GM12878 (cell line): ENCODE results near the gene TOP2B. TPM values are rescaled to one million over a fixed set of nuclear protein-coding genes. Genes with fewer than 3 reads are reported as not detected.

Experiments
- ATAC-seq: fragments of 200-7000 bp; cut with Tn5 transposase; 3 replicates; pipeline ENCODE4 v1.9.1; 2020; ENCODE audit warnings: mild to moderate bottlenecking, moderate library complexity
- BruUV-seq: library from RNA; stranded (reverse); fragments of 400-500 nt; replicated peaks from 2 replicates; lab custom pipeline; 2021; lab: Mats Ljungman, UMichigan
- CTCF ChIA-PET: fragments of 300-600 bp; sonication (Branson Sonifier 250); formaldehyde crosslinking; extraction: SDS; loops from one replicate; lab custom pipeline; 2021; ENCODE audit warnings: inconsistent platforms; lab: Yijun Ruan, JAX
- POLR2A ChIA-PET: fragments of 350-600 bp; formaldehyde crosslinking; extraction: SDS; loops from one replicate; lab custom pipeline; 2021; ENCODE audit warnings: inconsistent platforms; lab: Charles Lee
- RAD21 ChIA-PET: fragments of 300-600 bp; sonication (Branson Sonifier 250); formaldehyde crosslinking; loops from one replicate; lab custom pipeline; 2023; ENCODE audit warnings: antibody characterized with exemption; ENCODE audit not compliant: unreplicated experiment; lab: Charles Lee
- SMC1A ChIA-PET: fragments of 300-600 bp; sonication (Branson Sonifier 250); formaldehyde crosslinking; loops from one replicate; lab custom pipeline; 2023; ENCODE audit not compliant: unreplicated experiment, uncharacterized antibody; lab: Charles Lee
- DNase-seq: peaks from one replicate; pipeline ENCODE4 v3.0.0-alpha.2; 2011; ENCODE audit warnings: low read depth, low spot score
- FAIRE-seq: peaks from 3 replicates; lab custom pipeline; 2011; peaks lifted over from hg19 to GRCh38; lab: Jason Lieb, UNC
- H2AFZ ChIP-seq: 2 replicates; pipeline ENCODE4 v1.6.0; 2011; ENCODE audit warnings: low read depth, low read length, control low read depth; ENCODE audit not compliant: control insufficient read depth
- H3K27ac ChIP-seq: 2 replicates; pipeline ENCODE4 v1.5.1; 2011; ENCODE audit warnings: control low read depth; ENCODE audit not compliant: control insufficient read depth, insufficient read depth
- H3K27me3 ChIP-seq, 2 experiments: replicated peaks in 1 of 2; 2 replicates each; pipeline versions ENCODE4 v1.6.0 to v1.6.1; 2011; ENCODE audit warnings: low read length in 1 of 2; ENCODE audit not compliant: control insufficient read depth in 2 of 2, insufficient read depth in 2 of 2
- H3K36me3 ChIP-seq, 2 experiments: 2 replicates each; pipeline ENCODE4 v1.5.1; 2011; ENCODE audit warnings: low read length in 1 of 2; ENCODE audit not compliant: control insufficient read depth in 2 of 2, insufficient read depth in 2 of 2
- H3K4me1 ChIP-seq: 2 replicates; pipeline ENCODE4 v1.6.1; 2011; ENCODE audit warnings: mild to moderate bottlenecking, low read length, moderate library complexity, mixed read lengths; ENCODE audit not compliant: control insufficient read depth, insufficient read depth
- H3K4me2 ChIP-seq: 2 replicates; pipeline ENCODE4 v1.6.0; 2011; ENCODE audit warnings: control low read depth; ENCODE audit not compliant: control insufficient read depth, insufficient read depth
- H3K4me3 ChIP-seq: fragments of 200-600 bp; sonication (generic); 2 replicates; pipeline ENCODE4 v1.5.1; 2016
- H3K79me2 ChIP-seq: 2 replicates; pipeline ENCODE4 v1.6.0; 2011; ENCODE audit warnings: low read length; ENCODE audit not compliant: control insufficient read depth, insufficient read depth
- H3K9ac ChIP-seq: 2 replicates; pipeline ENCODE4 v1.8.0; 2011; ENCODE audit warnings: low read length, control low read depth, mixed read lengths; ENCODE audit not compliant: control insufficient read depth, insufficient read depth
- H3K9me3 ChIP-seq: replicated peaks from 3 replicates; pipeline ENCODE4 v1.5.1; 2011; ENCODE audit warnings: mild to moderate bottlenecking, low read length; ENCODE audit not compliant: control insufficient read depth, insufficient read depth
- H4K20me1 ChIP-seq: 2 replicates; pipeline ENCODE4 v1.6.0; 2011; ENCODE audit not compliant: control insufficient read depth, insufficient read depth
- E2F8 ChIP-seq: fragments of 450-650 bp; IDR thresholded peaks from 2 replicates; pipeline ENCODE4 v1.6.1; 2018; ENCODE audit warnings: mild to moderate bottlenecking, low read depth, moderate library complexity; ENCODE audit not compliant: partially characterized antibody
- HDGF ChIP-seq: fragments of 450-650 bp; IDR thresholded peaks from 2 replicates; pipeline ENCODE4 v1.6.1; 2016; ENCODE audit warnings: antibody characterized with exemption
- ZBTB40 ChIP-seq: fragments of 450-650 bp; IDR thresholded peaks from 2 replicates; pipeline ENCODE4 v1.6.1; 2016; ENCODE audit warnings: mild to moderate bottlenecking, moderate library complexity, borderline replicate concordance
- WGBS: methylation state at CpG from one replicate; pipeline ENCODE4 v1.1.6; 2016; ENCODE audit warnings: low lambda C conversion rate; ENCODE audit not compliant: insufficient replicate concordance, insufficient coverage; ENCODE audit errors: missing lambda C conversion rate; 5-methylcytosine and 5-hydroxymethylcytosine counted together
- in situ Hi-C: fragments of 300-500 bp; cut with MboI; formaldehyde crosslinking; loops from 9 replicates; pipeline ENCODE4 v1.14.3; 2018; ENCODE audit warnings: mixed read lengths
- intact Hi-C: fragments of 100-400 bp; cut with micrococcal nuclease; formaldehyde crosslinking; loops from one replicate; pipeline ENCODE4 v1.14.2; 2022; ENCODE audit not compliant: unreplicated experiment
- polyA plus RNA-seq, 11 experiments: library from polyadenylated mRNA; depleted of rRNA in 4 of 11; unstranded in 6 of 11; stranded (reverse) in 5 of 11; fragments of >200 nt; fragmentation: Nextera tagmentation in 4 of 11; fragmentation: Illumina TruSeq in 1 of 11; extraction: Ambion mirVana in 4 of 11; extraction: Trizol in 1 of 11; gene quantifications; 1 replicate in 1 of 11; 2 replicates in 10 of 11; pipeline versions ENCODE4 v1.2.1 to v1.2.3, GENCODE V29; 2011 to 2016; ENCODE audit warnings: inconsistent platforms in 2 of 11, missing spikeins in 2 of 11, low read depth in 1 of 11
- total RNA-seq, 4 experiments: library from RNA; depleted of rRNA in 3 of 4; stranded (reverse); fragments of >200 nt in 3 of 4; fragmentation: Illumina TruSeq in 1 of 4; extraction: Trizol in 1 of 4; gene quantifications; 2 replicates each; pipeline versions ENCODE4 v1.2.1 to v1.2.3, GENCODE V29; 2013 to 2021

TOP2B gene
- total and polyA plus RNA-seq, 10 of the 15 experiments (the other 5 are each of a cell fraction or from before 2014, with no cell fraction given): 28.6 to 134 (median 83.4) TPM

DNA sequence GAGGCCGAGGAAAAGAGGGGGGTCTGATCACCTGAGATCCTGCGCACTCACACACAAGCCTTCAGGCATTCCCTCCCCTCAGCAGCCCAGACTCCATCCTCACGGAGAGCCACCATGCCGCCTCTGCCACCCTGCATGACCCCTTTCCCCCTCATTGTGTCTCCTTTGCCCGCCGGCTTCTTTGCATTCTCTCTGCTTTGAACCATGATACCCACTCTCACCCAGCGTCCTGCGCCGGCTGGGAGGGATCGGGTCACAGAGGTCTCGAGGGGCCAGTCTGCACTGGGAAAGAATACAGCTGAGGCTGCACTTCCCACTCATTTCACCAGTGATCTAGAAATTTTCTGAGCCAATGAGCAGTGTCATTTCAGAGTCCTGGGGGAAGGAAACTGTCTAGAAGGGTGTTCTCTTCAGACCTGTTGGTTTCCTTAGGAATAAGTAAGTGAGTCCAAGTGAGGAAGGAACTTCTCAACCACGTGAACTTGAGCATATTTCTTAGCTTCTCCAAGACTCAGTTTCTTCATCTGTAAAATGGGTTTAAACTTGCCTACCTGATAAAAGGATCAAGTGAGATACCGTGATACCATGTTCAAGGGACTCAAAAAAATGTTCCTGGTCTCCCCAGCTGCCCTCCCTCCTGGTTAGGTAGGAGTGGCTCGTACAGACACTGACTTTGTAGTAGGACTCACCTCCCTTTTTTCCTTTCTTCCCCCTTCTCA lies 96.7 kb downstream of the TOP2B start (continued):
- no peak for TF ChIP-seq ZBTB40
- TF ChIP-seq E2F8: no peak
- TF ChIP-seq, all 136 proteins: peak for 0

- ChIA-PET CTCF (no interaction called here), RAD21 (no interaction called here), SMC1A (no interaction called here), POLR2A (no interaction called here)
- H3K27me3 ChIP-seq: no peaks in the 10 kb centered on the region; a peak in 1 of 4 replicates
- DNase-seq (no peak), ATAC-seq (no peak), FAIRE-seq (no peak)
- TF ChIP-seq HDGF: no peak
- H3K36me3 ChIP-seq: no peaks in the 10 kb centered on the region
- no peaks in the 10 kb centered on the region for H3K4me1 ChIP-seq
- in situ Hi-C loops: no loop called here
- H3K4me3 ChIP-seq: no peak overlapping the region
- H3K27ac ChIP-seq: no peak overlapping the region
- no peak overlapping the region for H3K4me2 ChIP-seq
- H2AFZ ChIP-seq: no peak overlapping the region
- BruUV-seq: no TSS peak
- H3K79me2 ChIP-seq: no peaks in the 10 kb centered on the region
- intact Hi-C loops: no loop called here
- H3K9me3 ChIP-seq: no peaks in the 10 kb centered on the region
- WGBS: 69% methylated on average over 10 of the region's 10 CpGs
- no peak overlapping the region for H3K9ac ChIP-seq
- no peaks in the 10 kb centered on the region; the same call in 1 of the 2 replicates for H4K20me1 ChIP-seq
These were observed 97.3 kb downstream of the TOP2B start for GRCh38 chr3:25567388-25567787.
